OCI-LY3 (cell line): ENCODE data around the gene PSME4.

Experiments used
- EZH2phosphoT487 ChIP-seq: fragments of 200-600 bp; shearing (Covaris generic); IDR thresholded peaks from 2 replicates; pipeline ENCODE4 v1.6.1; 2018; ENCODE audit warnings: antibody characterized with exemption, mixed run types, low read depth
- TF ChIP-seq, protein P1 (sequence below): fragments of 200-600, 300-600 bp; sonication (generic); IDR thresholded peaks from 2 replicates; pipeline ENCODE4 v1.5.1; 2014; ENCODE audit warnings: antibody characterized with exemption, low read length, low read depth

DNA sequence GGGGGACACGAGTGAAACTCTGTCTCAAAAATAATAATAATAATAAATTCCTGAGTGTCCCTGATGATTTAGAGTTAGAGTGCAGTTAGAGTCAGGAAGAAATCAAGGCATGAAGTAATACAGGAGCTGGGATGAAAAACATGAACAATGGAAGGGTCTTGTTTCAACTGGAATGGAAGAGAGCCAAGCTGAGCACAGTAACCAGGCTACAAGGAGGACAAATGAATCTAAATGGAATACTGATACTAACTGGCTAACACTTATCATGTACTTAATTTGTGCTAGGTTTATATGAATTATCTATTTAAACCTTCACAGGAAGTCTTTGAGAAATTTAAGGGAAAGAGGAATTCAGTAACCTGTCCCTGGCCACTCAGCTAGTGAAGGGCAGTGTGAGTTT is 38.8 kb upstream of the PSME4 start:
- TF ChIP-seq, protein P1, sequence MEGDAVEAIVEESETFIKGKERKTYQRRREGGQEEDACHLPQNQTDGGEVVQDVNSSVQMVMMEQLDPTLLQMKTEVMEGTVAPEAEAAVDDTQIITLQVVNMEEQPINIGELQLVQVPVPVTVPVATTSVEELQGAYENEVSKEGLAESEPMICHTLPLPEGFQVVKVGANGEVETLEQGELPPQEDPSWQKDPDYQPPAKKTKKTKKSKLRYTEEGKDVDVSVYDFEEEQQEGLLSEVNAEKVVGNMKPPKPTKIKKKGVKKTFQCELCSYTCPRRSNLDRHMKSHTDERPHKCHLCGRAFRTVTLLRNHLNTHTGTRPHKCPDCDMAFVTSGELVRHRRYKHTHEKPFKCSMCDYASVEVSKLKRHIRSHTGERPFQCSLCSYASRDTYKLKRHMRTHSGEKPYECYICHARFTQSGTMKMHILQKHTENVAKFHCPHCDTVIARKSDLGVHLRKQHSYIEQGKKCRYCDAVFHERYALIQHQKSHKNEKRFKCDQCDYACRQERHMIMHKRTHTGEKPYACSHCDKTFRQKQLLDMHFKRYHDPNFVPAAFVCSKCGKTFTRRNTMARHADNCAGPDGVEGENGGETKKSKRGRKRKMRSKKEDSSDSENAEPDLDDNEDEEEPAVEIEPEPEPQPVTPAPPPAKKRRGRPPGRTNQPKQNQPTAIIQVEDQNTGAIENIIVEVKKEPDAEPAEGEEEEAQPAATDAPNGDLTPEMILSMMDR: no peak
- TF ChIP-seq EZH2phosphoT487: no peak
